Measurements from ENCODE around the gene JAKMIP1.

JAKMIP1 gene

DNA sequence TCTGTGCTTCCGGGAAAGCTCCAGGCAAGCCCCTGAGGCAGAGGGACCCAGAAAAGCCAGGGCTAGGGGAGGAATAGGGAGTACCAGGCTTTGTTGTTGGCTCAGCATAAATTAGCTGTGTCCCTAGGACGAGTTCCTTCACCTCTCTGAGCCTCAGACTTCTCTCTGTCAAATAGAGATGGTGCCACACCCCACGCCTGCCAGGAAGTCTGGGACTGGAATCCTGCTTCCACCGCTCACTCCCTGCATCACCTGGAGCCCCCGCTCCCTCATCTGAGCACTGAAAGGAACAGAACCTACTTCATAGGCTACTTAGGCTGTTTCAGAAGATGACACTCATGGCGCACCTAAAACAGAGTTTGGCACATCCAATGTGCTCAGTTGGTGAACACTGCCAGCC is 8.1 kb upstream of the JAKMIP1 start:
- DNase-seq (ENCODE audit: extremely low spot score), result no peak
- CTCF ChIA-PET, result no interaction called here
- POLR2A ChIA-PET, result no interaction called here
- no peak for TF ChIP-seq CTBP1 (IDR thresholded peaks at IDR 0.05; ENCODE audit: borderline replicate concordance)

DNA sequence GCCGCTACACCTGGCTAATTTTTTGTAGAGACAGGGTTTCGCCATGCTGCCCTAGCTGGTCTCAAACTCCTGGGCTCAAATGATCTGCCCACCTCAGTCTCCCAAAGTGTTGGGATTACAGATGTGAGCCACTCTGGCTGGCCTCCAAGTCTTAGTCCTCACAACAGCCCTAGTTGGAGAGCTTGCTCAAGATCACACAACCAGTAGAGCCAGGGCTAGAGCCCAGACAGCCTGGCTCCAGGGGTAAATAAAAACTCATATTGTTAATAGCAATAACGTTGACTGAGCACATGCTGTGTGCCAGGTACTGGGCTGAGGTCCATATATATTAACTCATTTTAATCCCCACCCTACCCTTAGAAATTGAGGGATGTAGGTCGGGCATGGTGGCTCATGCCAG is 7.3 kb upstream of the JAKMIP1 start:
- CTCF ChIA-PET, result no interaction called here

DNA sequence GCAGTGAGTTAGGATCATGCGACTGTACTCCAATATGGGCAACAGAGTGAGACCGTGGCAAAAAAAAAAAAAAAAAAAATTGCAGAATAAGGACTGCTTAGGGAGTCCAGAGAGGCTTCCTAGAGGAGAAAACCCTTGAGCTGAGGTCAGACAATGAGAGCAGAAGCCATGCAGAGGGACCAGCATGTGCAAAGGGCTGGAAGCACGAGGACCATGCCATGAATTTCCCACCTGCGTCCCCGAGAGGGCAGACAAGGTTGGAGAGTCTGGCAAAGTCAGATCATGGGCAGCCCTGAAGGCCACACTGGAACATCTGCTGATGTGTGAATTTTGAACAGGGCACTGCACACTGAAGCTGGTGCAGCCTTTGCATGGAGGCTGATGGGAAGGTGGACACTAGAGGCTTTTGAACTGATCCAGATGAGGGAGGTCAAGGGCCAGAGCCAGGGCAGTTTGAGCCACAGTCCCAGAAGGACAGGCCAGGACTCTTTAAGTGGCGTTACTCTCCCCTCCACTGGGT is 6.5 kb upstream of the JAKMIP1 start:
- ChIA-PET CTCF (interaction anchor here (0.6 kb wide), 2 partner anchors 12 to 311 kb away, joined by 3 to 4 read pairs; no protein-coding TSS in a partner anchor), POLR2A (no interaction called here)
- DNase-seq (ENCODE audit: extremely low spot score), result no peak
- TF ChIP-seq NFRKB (IDR thresholded peaks at IDR 0.05) (no peak), FOXK2 (IDR thresholded peaks at IDR 0.05) (no peak), ZNF384 (IDR thresholded peaks at IDR 0.05) (no peak), LEF1 (IDR thresholded peaks at IDR 0.05; ENCODE audit: borderline replicate concordance) (no peak)
- TF ChIP-seq, protein P1, sequence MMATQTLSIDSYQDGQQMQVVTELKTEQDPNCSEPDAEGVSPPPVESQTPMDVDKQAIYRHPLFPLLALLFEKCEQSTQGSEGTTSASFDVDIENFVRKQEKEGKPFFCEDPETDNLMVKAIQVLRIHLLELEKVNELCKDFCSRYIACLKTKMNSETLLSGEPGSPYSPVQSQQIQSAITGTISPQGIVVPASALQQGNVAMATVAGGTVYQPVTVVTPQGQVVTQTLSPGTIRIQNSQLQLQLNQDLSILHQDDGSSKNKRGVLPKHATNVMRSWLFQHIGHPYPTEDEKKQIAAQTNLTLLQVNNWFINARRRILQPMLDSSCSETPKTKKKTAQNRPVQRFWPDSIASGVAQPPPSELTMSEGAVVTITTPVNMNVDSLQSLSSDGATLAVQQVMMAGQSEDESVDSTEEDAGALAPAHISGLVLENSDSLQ (IDR thresholded peaks at IDR 0.05), result no peak

More for the DNA sequence above, 7.3 kb upstream of the JAKMIP1 start:
- POLR2A ChIA-PET, result interaction anchor here (0.9 kb wide), 1 partner anchor 12 kb away, joined by 3 read pairs; no protein-coding TSS in a partner anchor
- no peak for DNase-seq (ENCODE audit: extremely low spot score)
- TF ChIP-seq SUZ12 (IDR thresholded peaks at IDR 0.05) (no peak), CTBP1 (IDR thresholded peaks at IDR 0.05; ENCODE audit: borderline replicate concordance) (no peak), LEF1 (IDR thresholded peaks at IDR 0.05; ENCODE audit: borderline replicate concordance) (no peak), L3MBTL2 (conservative IDR thresholded peaks at IDR 0.05) (no peak), ELF4 (IDR thresholded peaks at IDR 0.05) (no peak), NFRKB (IDR thresholded peaks at IDR 0.05) (no peak), FOXM1 (IDR thresholded peaks at IDR 0.05; ENCODE audit: borderline replicate concordance) (no peak), ZNF384 (IDR thresholded peaks at IDR 0.05) (no peak), ARNT (IDR thresholded peaks at IDR 0.05) (no peak), FOXK2 (IDR thresholded peaks at IDR 0.05) (no peak), FOXA1 (IDR thresholded peaks at IDR 0.05) (no peak), TARDBP (IDR thresholded peaks at IDR 0.05) (no peak)
- TF ChIP-seq, protein P1 (IDR thresholded peaks at IDR 0.05), result no peak

DNA sequence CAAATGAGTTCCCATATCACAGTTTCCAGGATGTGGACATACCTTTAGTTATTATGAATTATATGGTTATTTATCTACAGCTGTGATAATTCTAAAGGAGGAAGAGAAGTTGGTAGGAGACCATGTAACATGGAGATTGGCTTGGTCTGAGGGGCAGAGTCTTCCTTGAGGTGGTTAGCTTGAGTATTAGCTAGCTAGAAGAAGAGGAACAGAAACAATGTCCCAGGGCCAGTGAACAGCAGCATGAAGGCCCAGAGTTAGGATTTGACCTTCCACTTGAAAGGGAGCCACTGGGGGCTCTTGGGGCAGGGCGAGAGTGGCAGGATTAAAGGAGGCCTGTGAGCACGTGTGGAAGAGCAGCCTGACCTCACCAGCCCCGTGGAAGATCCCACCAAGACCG is 5.6 kb upstream of the JAKMIP1 start:
- POLR2A ChIA-PET, result no interaction called here
- CTCF ChIA-PET, result interaction anchor here (0.6 kb wide), 1 partner anchor 310 kb away, joined by 4 read pairs; no protein-coding TSS in a partner anchor
- no peak for TF ChIP-seq SP1 (IDR thresholded peaks at IDR 0.05)
- TF ChIP-seq CTBP1 (IDR thresholded peaks at IDR 0.05; ENCODE audit: borderline replicate concordance), result no peak
- no peak for TF ChIP-seq L3MBTL2 (conservative IDR thresholded peaks at IDR 0.05)
- TF ChIP-seq FOXM1 (IDR thresholded peaks at IDR 0.05; ENCODE audit: borderline replicate concordance), result no peak
- TF ChIP-seq TARDBP (IDR thresholded peaks at IDR 0.05), result no peak
- TF ChIP-seq HDGF (IDR thresholded peaks at IDR 0.05; ENCODE audit: borderline replicate concordance), result no peak
- TF ChIP-seq NFRKB (IDR thresholded peaks at IDR 0.05), result no peak
- TF ChIP-seq ZNF384 (IDR thresholded peaks at IDR 0.05), result no peak
- TF ChIP-seq BHLHE40 (IDR thresholded peaks at IDR 0.05; ENCODE audit: borderline replicate concordance), result no peak
- no peak for TF ChIP-seq ELF4 (IDR thresholded peaks at IDR 0.05)
- TF ChIP-seq SUZ12 (IDR thresholded peaks at IDR 0.05), result no peak
- no peak for TF ChIP-seq FOXK2 (IDR thresholded peaks at IDR 0.05)
- TF ChIP-seq FOXA1 (IDR thresholded peaks at IDR 0.05), result no peak
- no peak for TF ChIP-seq LEF1 (IDR thresholded peaks at IDR 0.05; ENCODE audit: borderline replicate concordance)
- no peak for TF ChIP-seq ARNT (IDR thresholded peaks at IDR 0.05)
- TF ChIP-seq, protein P1 (IDR thresholded peaks at IDR 0.05), result no peak
- DNase-seq (ENCODE audit: extremely low spot score), result no peak

DNA sequence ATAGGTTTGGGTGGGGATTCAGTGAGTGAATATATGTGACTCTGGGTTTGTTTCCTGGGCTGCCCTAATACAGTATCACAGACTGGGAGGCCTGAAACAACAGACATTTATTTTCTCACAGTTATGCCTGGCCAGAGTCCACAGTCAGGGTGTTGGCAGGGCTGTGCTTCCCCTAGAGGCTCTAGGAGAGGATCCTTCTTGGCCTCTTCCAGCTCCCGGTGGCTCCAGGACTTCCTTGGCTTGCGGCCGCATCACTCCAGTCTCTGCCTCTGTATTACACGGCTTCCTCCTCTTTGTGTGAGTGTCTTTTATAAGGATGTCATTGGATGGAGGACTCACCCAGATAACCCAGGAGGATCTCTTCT is 5.2 kb upstream of the JAKMIP1 start:
- CTCF ChIA-PET, result no interaction called here
- POLR2A ChIA-PET, result no interaction called here

DNA sequence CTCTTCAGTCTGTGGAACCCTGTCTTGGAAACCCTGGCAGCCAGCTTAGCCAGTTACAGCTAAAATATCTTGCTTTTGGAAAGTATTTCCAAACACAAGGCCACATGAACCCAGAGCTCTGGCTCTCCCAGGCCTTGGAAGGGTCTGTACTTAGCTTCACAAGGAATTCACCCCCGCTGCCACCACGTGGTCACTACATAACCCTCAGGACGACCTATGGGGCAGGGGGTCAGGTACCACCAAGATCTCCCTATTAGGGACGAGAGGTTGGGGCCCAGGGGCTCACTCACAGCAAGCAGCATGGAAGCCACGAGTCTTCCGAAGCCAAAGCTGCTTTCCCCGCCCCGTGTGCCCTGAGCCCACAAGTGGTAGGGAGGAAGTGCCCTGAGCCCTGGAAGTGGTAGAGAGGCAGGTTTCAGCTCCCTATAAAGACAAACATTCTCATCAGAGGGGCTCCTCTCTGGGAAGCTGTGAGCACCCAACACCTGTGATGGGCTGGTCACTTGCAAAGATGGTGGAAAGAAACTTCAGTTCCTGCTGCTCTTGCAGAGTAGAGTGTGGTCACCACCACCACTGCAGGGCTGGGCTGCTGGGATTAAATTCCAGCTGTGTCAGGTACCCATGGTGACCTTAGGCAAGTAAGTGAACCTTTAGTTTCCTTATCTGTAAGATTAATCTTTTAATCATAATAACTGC is 4.7 kb upstream of the JAKMIP1 start:
- ChIA-PET POLR2A (no interaction called here), CTCF (no interaction called here)
- TF ChIP-seq CTBP1 (IDR thresholded peaks at IDR 0.05; ENCODE audit: borderline replicate concordance) (no peak), FOXM1 (IDR thresholded peaks at IDR 0.05; ENCODE audit: borderline replicate concordance) (no peak), SP1 (IDR thresholded peaks at IDR 0.05) (no peak), HDGF (IDR thresholded peaks at IDR 0.05; ENCODE audit: borderline replicate concordance) (no peak), FOXK2 (IDR thresholded peaks at IDR 0.05) (no peak), SUZ12 (IDR thresholded peaks at IDR 0.05) (no peak), BHLHE40 (IDR thresholded peaks at IDR 0.05; ENCODE audit: borderline replicate concordance) (no peak), L3MBTL2 (conservative IDR thresholded peaks at IDR 0.05) (no peak), TARDBP (IDR thresholded peaks at IDR 0.05) (no peak), NFRKB (IDR thresholded peaks at IDR 0.05) (no peak), ZNF384 (IDR thresholded peaks at IDR 0.05) (no peak), ARNT (IDR thresholded peaks at IDR 0.05) (no peak), LEF1 (IDR thresholded peaks at IDR 0.05; ENCODE audit: borderline replicate concordance) (no peak), FOXA1 (IDR thresholded peaks at IDR 0.05) (no peak), ELF4 (IDR thresholded peaks at IDR 0.05) (no peak)
- TF ChIP-seq, protein P1 (IDR thresholded peaks at IDR 0.05), result no peak
- DNase-seq (ENCODE audit: extremely low spot score), result no peak

More for the DNA sequence above, 5.2 kb upstream of the JAKMIP1 start:
- no peak for TF ChIP-seq TARDBP (IDR thresholded peaks at IDR 0.05)
- no peak for TF ChIP-seq NFRKB (IDR thresholded peaks at IDR 0.05)
- TF ChIP-seq SUZ12 (IDR thresholded peaks at IDR 0.05), result no peak
- TF ChIP-seq LEF1 (IDR thresholded peaks at IDR 0.05; ENCODE audit: borderline replicate concordance), result no peak
- TF ChIP-seq FOXK2 (IDR thresholded peaks at IDR 0.05), result no peak
- TF ChIP-seq BHLHE40 (IDR thresholded peaks at IDR 0.05; ENCODE audit: borderline replicate concordance), result no peak
- no peak for TF ChIP-seq FOXM1 (IDR thresholded peaks at IDR 0.05; ENCODE audit: borderline replicate concordance)
- TF ChIP-seq ELF4 (IDR thresholded peaks at IDR 0.05), result no peak
- no peak for TF ChIP-seq FOXA1 (IDR thresholded peaks at IDR 0.05)
- TF ChIP-seq ZNF384 (IDR thresholded peaks at IDR 0.05), result no peak
- TF ChIP-seq L3MBTL2 (conservative IDR thresholded peaks at IDR 0.05), result no peak
- TF ChIP-seq SP1 (IDR thresholded peaks at IDR 0.05), result no peak
- DNase-seq (ENCODE audit: extremely low spot score), result no peak
